ENCODE results near the gene UFSP1.

Gene UFSP1

GRCh38 chr7:100882201-100882600 is 7.3 kb downstream of the UFSP1 start:
- DNase-seq (ENCODE audit: low read depth) = no peak

- DNase-seq (ENCODE audit: low read depth) = no peak
Measured at GRCh38 chr7:100881136-100881535, 8.4 kb downstream of the UFSP1 start.

- no peak for DNase-seq (ENCODE audit: low read depth)
Measured at GRCh38 chr7:100880645-100881044, 8.9 kb downstream of the UFSP1 start.

GRCh38 chr7:100879685-100880261 is 9.7 kb downstream of the UFSP1 start:
- DNase-seq (ENCODE audit: low read depth) = no peak

GRCh38 chr7:100878685-100879084 is 10.8 kb downstream of the UFSP1 start:
- no peak for DNase-seq (ENCODE audit: low read depth)

GRCh38 chr7:100878013-100878412 is 11.5 kb downstream of the UFSP1 start:
- DNase-seq (ENCODE audit: low read depth) = no peak

GRCh38 chr7:100875356-100875751 is 14.2 kb downstream of the UFSP1 start:
- DNase-seq (ENCODE audit: low read depth) = no peak

GRCh38 chr7:100874577-100875355 is 14.7 kb downstream of the UFSP1 start, which contains the start of gene SRRT:
Gene SRRT, plus strand, starts transcription at chr7:100875103. Its CDS starts 488 bp downstream, at chr7:100875591.
- DNase-seq (ENCODE audit: low read depth) = peak; percentile 97

- no peak for DNase-seq (ENCODE audit: low read depth)
Measured at GRCh38 chr7:100874300-100874576, 15.3 kb downstream of the UFSP1 start.

- DNase-seq (ENCODE audit: low read depth) = no peak
Measured at GRCh38 chr7:100873599-100874299, 15.8 kb downstream of the UFSP1 start.

GRCh38 chr7:100867776-100868485 is 21.6 kb downstream of the UFSP1 start:
- no peak for DNase-seq (ENCODE audit: low read depth)

GRCh38 chr7:100867040-100867775 is 22.3 kb downstream of the UFSP1 start, which contains the start of gene TRIP6:
Gene TRIP6, plus strand, starts transcription at chr7:100867387. Its CDS starts 111 bp downstream, at chr7:100867498.
- DNase-seq (ENCODE audit: low read depth) = peak; percentile 98

- no peak for DNase-seq (ENCODE audit: low read depth)
Measured at GRCh38 chr7:100866729-100867039, 22.8 kb downstream of the UFSP1 start.

- DNase-seq (ENCODE audit: low read depth) = peak; percentile 88
Measured at GRCh38 chr7:100865938-100866728, 23.4 kb downstream of the UFSP1 start.

GRCh38 chr7:100865372-100865911 is 24.1 kb downstream of the UFSP1 start:
- peak; percentile 41 for DNase-seq (ENCODE audit: low read depth)

- no peak for DNase-seq (ENCODE audit: low read depth)
Measured at GRCh38 chr7:100864263-100864845, 25.2 kb downstream of the UFSP1 start.

GRCh38 chr7:100863406-100863950 is 26.0 kb downstream of the UFSP1 start:
- DNase-seq (ENCODE audit: low read depth) = no peak

- DNase-seq (ENCODE audit: low read depth) = no peak
Measured at GRCh38 chr7:100861616-100861985, 27.9 kb downstream of the UFSP1 start.

- DNase-seq (ENCODE audit: low read depth) = no peak
Measured at GRCh38 chr7:100860702-100861615, 28.6 kb downstream of the UFSP1 start.
